Stimulated activated CD4-positive, alpha-beta T cell treated with anti-CD3 and anti-CD28 coated beads, Interleukin-2, amount 100 ng/mL, for 48 hours (primary cell): Measurements from ENCODE around the gene NNT.
"Not testable (repeated sequence)": the region's sequence is repeated elsewhere in the genome, so short reads cannot be mapped to it uniquely, and the experiment has no call there.

ENCODE experiments used
- DNase-seq, 2 donors: peaks; one replicate each; pipeline ENCODE4 v3.0.0-alpha.2; 2020

Gene NNT

DNA sequence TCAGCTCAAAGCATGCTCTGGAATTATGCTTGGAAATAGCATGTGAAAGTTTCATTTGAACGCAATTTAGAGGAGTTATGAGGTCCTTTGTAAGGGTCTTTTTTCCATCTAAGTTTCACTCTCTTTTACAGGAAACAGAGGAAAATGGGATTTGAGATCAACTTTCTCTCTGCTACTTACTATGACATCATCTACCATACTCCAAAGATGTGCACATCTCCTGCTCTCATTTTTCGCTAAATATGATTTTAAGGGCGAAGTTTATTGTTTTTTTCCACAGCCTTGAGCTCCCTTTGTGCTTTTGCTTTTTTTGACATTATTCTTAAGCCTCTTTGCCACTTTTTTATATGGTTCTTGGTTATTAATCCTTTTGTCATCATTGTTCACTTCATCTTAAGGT is 125.6 kb downstream of the NNT start:
- DNase-seq: no peak

DNA sequence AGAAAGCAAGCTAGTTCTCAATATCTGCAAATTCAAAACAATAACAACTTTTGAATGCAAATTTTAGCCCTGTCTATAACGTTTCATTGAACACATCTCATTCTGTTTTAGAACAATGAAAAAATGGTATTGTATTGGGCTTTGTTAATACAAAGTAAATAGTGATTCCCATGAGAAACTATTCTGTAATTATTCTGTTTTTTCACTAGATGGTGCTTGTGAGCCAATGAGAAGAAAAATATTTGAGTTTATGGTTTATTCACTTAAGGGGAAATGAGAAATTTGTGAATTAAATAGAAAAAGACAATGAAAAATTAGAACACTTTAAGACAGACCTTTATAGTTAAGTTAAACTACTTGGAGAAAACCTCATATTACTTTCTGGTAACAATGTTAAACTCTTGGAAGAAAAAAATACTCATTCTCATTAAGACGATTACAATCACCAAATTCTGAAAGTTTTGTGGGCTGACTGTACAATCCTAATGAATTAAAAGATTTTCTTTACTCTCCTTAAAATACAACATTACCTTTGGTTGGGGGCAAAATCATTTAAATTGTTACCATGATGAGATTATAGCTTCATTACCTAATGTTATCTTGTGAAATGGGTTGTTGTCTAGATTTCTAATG is 127.0 kb downstream of the NNT start:
- DNase-seq: no peak

DNA sequence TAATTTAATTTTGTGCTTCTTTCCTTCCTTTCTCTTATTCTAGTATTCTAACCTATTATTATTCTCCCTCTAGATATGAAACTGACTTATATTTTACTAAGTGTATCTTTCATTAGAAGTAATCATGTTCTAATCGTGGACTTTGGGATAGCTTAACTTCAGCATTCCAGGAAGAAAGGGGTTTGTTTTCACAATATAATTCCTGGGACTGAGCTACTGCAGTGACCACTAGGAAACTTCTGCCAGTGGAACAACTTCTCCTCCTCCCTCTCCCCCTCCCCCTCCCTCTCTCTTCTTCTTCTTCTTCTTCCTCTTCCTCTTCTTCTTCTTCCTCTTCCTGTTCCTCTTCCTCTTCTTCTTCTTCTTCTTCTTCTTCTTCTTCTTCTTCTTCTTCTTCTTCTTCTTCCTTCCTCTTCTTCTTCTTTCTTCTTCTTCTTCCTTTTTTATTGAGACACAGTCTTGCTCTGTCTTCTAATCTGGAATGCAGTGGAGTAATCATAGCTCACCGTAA is 127.9 kb downstream of the NNT start:
- no peak for DNase-seq

DNA sequence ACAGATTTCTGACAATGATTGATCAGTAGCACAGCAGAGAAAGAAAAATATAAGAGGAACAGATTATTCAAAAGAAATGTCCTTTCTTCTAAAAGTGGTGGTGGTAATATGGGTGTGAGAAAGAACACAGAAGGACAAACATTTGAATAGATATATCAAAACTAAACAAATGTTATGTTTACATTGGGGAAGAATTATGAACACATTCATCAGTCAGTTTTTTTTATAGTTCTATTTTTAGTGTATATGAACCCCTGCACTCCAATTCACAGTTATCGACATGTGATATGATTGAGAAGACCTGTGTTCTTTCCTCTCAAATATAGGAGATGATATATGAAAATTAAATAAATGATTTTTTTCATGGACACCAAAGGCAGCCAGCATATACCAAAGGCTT is 128.6 kb downstream of the NNT start:
- no peak for DNase-seq

DNA sequence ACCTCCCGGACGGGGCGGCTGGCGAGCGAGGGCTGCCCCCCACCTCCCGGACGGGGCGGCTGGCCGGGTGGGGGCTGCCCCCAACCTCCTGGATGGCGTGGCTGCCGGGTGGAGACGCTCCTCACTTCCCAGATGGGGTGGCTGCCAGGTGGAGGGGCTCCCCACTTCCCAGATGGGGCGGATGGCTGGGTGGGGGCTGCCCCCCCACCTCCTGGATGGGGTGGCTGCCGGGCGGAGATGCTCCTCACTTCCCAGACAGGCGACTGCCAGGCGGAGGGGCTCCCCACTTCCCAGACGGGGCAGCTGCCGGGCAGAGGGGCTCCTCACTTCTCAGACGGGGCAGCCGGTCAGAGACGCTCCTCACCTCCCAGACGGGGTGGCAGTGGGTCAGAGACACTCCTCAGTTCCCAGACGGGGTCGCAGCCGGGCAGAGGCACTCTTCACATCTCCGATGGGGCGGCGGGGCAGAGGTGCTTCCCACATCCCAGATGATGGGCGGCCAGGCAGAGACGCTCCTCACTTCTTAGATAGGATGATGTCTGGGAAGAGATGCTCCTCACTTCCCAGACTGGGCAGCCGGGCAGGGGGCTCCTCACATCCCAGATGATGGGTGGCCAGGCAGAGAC is 143.1 kb downstream of the NNT start:
- not testable (repeated sequence) for DNase-seq

DNA sequence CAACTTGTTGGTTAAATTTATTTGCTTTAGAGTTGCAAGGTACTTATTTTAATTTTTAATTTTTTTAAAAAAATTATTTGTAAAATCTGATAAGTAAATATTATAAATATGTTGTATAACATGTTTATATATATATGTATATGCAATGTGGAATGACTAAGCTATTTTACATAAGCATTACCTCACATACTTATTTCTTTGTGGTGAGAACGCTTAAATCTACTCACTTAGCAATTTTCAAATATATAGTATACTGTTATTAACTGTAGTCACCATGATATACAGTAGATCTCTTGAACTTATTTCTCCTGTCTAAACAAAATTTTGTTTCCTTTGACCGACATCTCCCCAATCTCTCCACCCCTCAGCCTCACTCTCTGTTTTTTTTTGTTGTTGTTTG is 147.8 kb downstream of the NNT start:
- DNase-seq: no peak

DNA sequence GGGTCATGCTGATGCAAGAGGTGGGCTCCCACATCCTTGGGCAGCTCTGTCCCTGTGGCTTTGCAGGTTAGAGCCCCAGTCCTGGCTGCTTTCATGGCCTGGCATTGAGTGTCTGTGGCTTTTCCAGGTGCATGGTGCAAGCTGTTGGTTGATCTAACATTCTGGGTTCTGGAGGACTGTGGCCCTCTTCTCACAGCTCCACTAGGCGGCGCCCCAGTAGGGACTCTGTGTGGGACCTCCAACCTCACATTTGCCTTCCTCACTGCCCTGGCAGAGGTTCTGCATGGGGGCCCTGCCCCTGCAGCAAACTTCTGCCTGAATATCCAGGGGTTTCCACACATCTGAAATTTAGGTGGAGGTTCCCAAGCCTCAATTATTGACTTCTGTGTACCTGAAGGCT is 150.1 kb downstream of the NNT start:
- DNase-seq: no peak
